Nephron (organoid): Measurements from ENCODE around the gene ADAM8.

Source experiments
- H3K27ac Mint-ChIP-seq, 3 experiments: 2 replicates each; pipeline ENCODE4 v1.8.0; 2020; ENCODE audit warnings: mixed read lengths in 3 of 3, mild to moderate bottlenecking in 2 of 3, moderate library complexity in 1 of 3
- H3K27me3 Mint-ChIP-seq: 2 replicates; pipeline ENCODE4 v1.8.0; 2021; ENCODE audit warnings: low read depth, mild to moderate bottlenecking, moderate library complexity, mixed read lengths
- H3K36me3 Mint-ChIP-seq: 2 replicates; pipeline ENCODE4 v1.8.0; 2020; ENCODE audit warnings: low read depth, mixed read lengths
- H3K4me1 Mint-ChIP-seq: 2 replicates; pipeline ENCODE4 v1.8.0; 2020; ENCODE audit warnings: mixed read lengths
- H3K4me3 Mint-ChIP-seq, 3 experiments: 2 replicates each; pipeline ENCODE4 v1.8.0; 2020; ENCODE audit warnings: mild to moderate bottlenecking in 3 of 3, mixed read lengths in 3 of 3, moderate library complexity in 2 of 3
- H3K9me3 Mint-ChIP-seq: 2 replicates; pipeline ENCODE4 v1.8.0; 2020; ENCODE audit warnings: mixed read lengths
- CTCF ChIP-seq, 3 experiments: fragments of 200-600 bp; sonication (generic); IDR thresholded peaks; one replicate each; pipeline ENCODE4 v1.5.0; 2021; ENCODE audit warnings: antibody characterized with exemption in 3 of 3; ENCODE audit not compliant: unreplicated experiment in 3 of 3

The ADAM8 gene

DNA sequence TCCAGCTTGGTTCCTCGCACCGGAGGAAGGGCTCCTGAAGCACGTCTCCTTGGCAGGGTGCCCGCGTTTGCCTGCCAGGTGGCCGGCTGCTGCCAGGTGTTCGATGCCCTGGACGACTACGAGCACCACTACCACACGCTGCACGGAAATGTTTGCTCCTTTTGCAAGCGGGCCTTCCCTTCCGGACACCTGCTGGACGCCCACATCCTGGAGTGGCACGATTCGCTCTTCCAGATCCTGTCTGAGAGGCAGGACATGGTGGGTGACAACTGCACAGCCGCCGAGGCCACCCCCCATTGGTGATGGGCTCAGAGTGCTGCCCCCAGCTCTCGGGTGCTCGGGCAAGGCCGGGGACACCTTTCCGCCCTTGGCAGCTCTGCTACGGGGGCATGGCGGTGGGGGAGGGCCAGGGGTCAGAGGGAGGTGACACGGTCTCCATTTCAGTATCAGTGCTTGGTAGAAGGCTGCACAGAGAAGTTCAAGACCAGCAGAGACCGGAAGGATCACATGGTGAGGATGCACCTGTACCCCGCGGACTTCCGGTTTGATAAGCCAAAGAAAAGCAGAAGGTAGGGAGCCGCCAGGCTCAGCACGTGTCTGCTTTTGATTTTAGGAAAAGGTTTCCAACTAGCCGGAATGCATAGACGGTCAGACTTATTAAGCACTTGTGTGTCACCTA, 33.2 kb upstream of the ADAM8 start:
- peaks cover 31% of the 10 kb centered on the region for H3K4me1 Mint-ChIP-seq

GRCh38 chr10:133309100-133309719, 32.5 kb upstream of the ADAM8 start:
- Mint-ChIP-seq H3K9me3 (no peaks in the 10 kb centered on the region), H3K4me3 (peak overlapping the region; percentile 79 to 86 (median 80)), H3K27ac (peak overlapping the region in 1 of 3 experiments; percentile 68), H3K36me3 (peaks cover 24% of the 10 kb centered on the region), H3K27me3 (no peaks in the 10 kb centered on the region), H3K4me1 (peaks cover 26% of the 10 kb centered on the region)
- no peak for TF ChIP-seq CTCF (IDR thresholded peaks at IDR 0.05; ENCODE audit: unreplicated experiment in 3 of 3)

More for the DNA sequence above, 33.2 kb upstream of the ADAM8 start:
- Mint-ChIP-seq H3K27ac (peak overlapping the region in 1 of 3 experiments; percentile 68), H3K9me3 (no peaks in the 10 kb centered on the region), H3K27me3 (no peaks in the 10 kb centered on the region), H3K36me3 (peaks cover 24% of the 10 kb centered on the region), H3K4me3 (peak overlapping the region; percentile 79 to 86 (median 80))
- no peak for TF ChIP-seq CTCF (IDR thresholded peaks at IDR 0.05; ENCODE audit: unreplicated experiment in 3 of 3)

DNA sequence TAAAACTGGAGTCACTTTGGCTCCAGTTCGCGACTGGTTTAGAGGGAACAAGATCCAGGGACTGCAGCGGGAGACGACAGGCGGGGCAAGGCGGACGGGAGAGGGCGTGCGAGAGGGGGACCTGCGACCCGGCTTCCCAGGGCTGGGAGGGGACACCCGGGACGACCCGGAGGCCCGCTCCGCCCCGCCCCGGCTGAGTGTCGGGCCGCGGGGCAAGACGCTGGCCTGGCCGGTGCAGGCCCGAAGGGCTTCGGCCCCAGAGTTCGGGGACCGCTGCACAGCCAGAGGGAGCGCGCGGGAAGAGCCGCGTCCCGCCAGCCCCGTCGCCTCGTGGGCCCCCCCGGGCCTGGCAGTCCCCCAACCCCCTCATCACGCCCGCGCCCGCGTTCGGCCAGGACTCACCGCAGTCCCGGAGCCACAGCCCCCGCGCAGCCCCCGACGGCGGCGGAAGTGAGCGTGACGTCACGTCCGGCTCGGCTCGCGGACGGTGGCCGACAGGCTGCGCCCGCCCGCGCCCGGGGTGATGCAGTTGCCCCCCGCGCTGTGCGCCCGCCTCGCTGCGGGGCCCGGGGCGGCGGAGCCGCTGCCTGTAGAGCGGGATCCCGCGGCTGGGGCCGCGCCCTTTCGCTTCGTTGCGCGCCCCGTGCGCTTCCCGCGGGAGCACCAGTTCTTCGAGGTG, 31.9 kb upstream of the ADAM8 start, which contains the start of the genes TUBGCP2 and ZNF511:
Gene TUBGCP2 (minus strand): TSS at position 452 of the 679 bp plus-strand sequence. CDS start 5,931 bp downstream, outside the sequence.
Gene ZNF511 (plus strand): TSS at position 494 of the 679 bp plus-strand sequence. CDS start 30 bp downstream, at position 524.
- H3K27ac Mint-ChIP-seq, result peak within 1 kb of the TSS; percentile 98 to 99 (median 98)
- peaks cover 27% of the 10 kb centered on the region for H3K36me3 Mint-ChIP-seq
- no peaks in the 10 kb centered on the region for H3K9me3 Mint-ChIP-seq
- peaks cover 23% of the 10 kb centered on the region for H3K4me1 Mint-ChIP-seq
- no peak for TF ChIP-seq CTCF (IDR thresholded peaks at IDR 0.05; ENCODE audit: unreplicated experiment in 3 of 3)
- no peaks in the 10 kb centered on the region for H3K27me3 Mint-ChIP-seq
- H3K4me3 Mint-ChIP-seq, result peak within 1 kb of the TSS; percentile 96 to 100 (median 97)

GRCh38 chr10:133307776-133308420, 31.2 kb upstream of the ADAM8 start:
- peak; percentile 60 to 68 (median 67) for TF ChIP-seq CTCF (IDR thresholded peaks at IDR 0.05; ENCODE audit: unreplicated experiment in 3 of 3)
- Mint-ChIP-seq H3K36me3 (peaks cover 28% of the 10 kb centered on the region), H3K4me3 (peak overlapping the region; percentile 96 to 100 (median 97)), H3K27me3 (no peaks in the 10 kb centered on the region), H3K27ac (peak overlapping the region; percentile 98 to 99 (median 98)), H3K9me3 (no peaks in the 10 kb centered on the region), H3K4me1 (peaks cover 23% of the 10 kb centered on the region)

GRCh38 chr10:133306941-133307379, 30.3 kb upstream of the ADAM8 start:
- H3K27ac Mint-ChIP-seq, result peak overlapping the region in 2 of 3 experiments; percentile 86 to 98
- H3K9me3 Mint-ChIP-seq, result no peaks in the 10 kb centered on the region
- peak overlapping the region; percentile 96 to 100 (median 97) for H3K4me3 Mint-ChIP-seq
- H3K4me1 Mint-ChIP-seq, result peaks cover 23% of the 10 kb centered on the region
- no peaks in the 10 kb centered on the region for H3K27me3 Mint-ChIP-seq
- no peak for TF ChIP-seq CTCF (IDR thresholded peaks at IDR 0.05; ENCODE audit: unreplicated experiment in 3 of 3)
- peaks cover 30% of the 10 kb centered on the region for H3K36me3 Mint-ChIP-seq
